ENCODE results near the gene ARL16.

The ARL16 gene

DNA sequence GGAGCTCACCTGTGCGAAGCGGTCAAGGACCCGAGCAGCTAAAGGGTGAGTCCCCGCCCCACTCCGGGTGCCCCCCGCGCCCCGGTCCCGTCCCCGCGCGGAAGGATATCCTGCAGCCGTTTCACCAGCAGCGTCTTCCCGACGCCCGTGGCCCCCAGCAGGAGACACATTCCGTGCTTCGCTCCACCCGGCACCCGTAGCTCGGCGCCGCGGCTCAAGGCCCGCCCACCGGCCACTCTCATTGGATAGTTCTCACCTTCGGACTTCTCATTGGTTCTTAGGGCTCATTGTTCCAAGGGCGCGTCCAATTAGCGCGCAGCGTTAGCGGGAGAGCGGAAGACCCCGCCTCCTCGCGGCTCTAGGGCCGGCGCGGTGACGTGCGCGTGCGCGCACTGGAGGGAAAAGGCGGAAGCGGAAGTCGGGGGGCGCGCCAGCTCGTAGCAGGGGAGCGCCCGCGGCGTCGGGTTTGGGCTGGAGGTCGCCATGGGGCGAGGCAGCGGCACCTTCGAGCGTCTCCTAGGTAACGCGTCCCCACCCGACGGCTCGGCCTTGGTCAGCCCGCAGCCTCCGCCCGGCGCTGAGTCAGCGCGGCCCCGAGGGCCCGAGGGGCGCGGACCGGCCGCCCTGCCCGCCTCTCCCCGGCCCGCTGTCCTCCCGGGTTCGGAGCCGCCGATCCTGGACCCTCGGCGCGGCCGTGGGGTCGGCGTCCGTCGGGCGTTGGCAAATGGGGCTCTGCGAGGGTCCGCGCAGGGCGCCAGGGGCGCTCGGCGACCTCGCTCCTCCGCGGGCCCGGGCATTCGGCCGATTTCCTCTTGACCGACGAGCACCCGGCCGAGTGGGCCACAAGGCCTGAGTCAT, at the start of gene ARL16, which contains the start of gene HGS:
Gene ARL16 (minus strand): TSS at position 214 of the 858 bp plus-strand sequence. CDS start 44 bp downstream, at position 170.
Gene HGS (plus strand): TSS at position 428 of the 858 bp plus-strand sequence. CDS start 56 bp downstream, at position 484.
- H3K9ac ChIP-seq, result peak within 1 kb of the TSS; percentile 99
- peaks cover 59% of the 10 kb centered on the region for H4K20me1 ChIP-seq
- no peaks in the 10 kb centered on the region for H3K27me3 ChIP-seq
- peak within 1 kb of the TSS; percentile 97 for H3K4me2 ChIP-seq
- H3K4me3 ChIP-seq, result peak within 1 kb of the TSS; percentile 96
- no peak for TF ChIP-seq Cebpa-rat (IDR thresholded peaks at IDR 0.05)
- peaks cover 63% of the 10 kb centered on the region for H3K36me3 ChIP-seq
- H3K4me1 ChIP-seq, result peaks cover 56% of the 10 kb centered on the region
- no peaks in the 10 kb centered on the region for H3K9me3 ChIP-seq
- peak within 1 kb of the TSS; percentile 95 for H3K27ac ChIP-seq

DNA sequence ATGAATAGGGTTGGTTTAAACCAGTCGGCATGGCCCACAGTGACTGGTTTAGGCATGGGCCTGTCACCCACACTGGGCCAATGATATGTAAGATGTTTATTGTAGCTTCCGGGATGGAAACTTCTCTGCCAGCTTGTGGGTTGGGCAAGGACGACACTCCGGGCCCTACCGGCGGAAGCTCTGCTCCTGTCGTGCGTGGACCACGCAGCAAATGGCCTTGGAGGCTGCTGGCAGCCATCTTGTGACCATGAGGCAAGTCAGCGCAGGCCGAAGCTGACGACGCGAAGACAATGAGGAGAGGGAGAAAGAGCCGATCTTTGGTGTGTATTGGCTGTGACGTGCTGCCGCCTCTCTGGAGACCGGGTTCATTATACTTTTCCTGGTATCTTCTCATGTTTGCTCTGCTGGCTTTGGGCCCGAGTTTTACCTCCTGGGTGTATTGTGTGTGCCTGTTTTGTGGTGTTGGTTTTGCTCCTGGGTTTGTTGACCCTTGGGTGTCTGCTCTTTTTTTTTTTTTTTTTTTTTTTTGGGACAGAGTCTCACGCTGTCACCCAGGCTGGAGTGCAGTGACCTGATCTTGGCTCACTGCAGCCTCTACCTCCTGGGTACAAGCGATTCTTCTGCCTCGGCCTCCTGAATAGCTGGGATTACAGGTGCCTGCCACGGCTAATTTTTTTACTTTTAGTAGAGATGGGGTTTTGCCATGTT, 43.9 kb upstream of the ARL16 start:
- Histone ChIP-seq H3K36me3 (no peaks in the 10 kb centered on the region), H3K4me1 (peaks cover 48% of the 10 kb centered on the region), H3K27ac (no peak overlapping the region), H4K20me1 (no peaks in the 10 kb centered on the region), H3K4me2 (no peak overlapping the region), H3K9ac (no peak overlapping the region), H3K4me3 (no peak overlapping the region), H3K27me3 (no peaks in the 10 kb centered on the region), H3K9me3 (no peaks in the 10 kb centered on the region)
- no peak for TF ChIP-seq Cebpa-rat (IDR thresholded peaks at IDR 0.05)

DNA sequence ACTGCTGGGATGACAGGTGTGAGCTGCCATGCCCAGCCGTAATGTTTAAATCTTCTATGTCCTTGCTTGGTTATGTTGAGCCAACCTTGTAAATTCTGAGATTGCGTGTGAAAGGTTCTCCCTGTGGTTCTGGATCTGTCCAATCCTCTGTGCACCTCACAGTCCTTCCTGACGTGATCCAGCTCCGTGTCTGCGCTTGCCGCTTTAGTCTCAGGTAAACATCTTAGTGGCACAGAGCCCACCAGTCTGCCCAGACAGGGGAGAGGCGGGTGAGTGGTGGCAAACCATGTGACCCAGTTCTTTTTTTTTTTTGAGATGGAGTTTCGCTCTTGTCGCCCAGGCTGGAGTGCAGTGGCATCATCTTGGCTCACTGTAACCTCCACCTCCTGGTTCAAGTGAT, 42.4 kb upstream of the ARL16 start:
- H3K36me3 ChIP-seq, result no peaks in the 10 kb centered on the region
- 0 out of 2 replicates have a peak, but pooled peaks cover under 1% of the 10 kb centered on the region for H4K20me1 ChIP-seq
- H3K27ac ChIP-seq, result no peak overlapping the region
- H3K4me3 ChIP-seq, result no peak overlapping the region
- H3K4me1 ChIP-seq, result peaks cover 48% of the 10 kb centered on the region
- no peak for TF ChIP-seq Cebpa-rat (IDR thresholded peaks at IDR 0.05)
- H3K27me3 ChIP-seq, result no peaks in the 10 kb centered on the region
- H3K4me2 ChIP-seq, result no peak overlapping the region
- no peaks in the 10 kb centered on the region for H3K9me3 ChIP-seq
- H3K9ac ChIP-seq, result no peak overlapping the region

- no peak for TF ChIP-seq Cebpa-rat (IDR thresholded peaks at IDR 0.05)
- Histone ChIP-seq H4K20me1 (0 out of 2 replicates have a peak, but pooled peaks cover 6% of the 10 kb centered on the region), H3K27ac (no peak overlapping the region), H3K27me3 (no peaks in the 10 kb centered on the region), H3K9me3 (no peaks in the 10 kb centered on the region), H3K4me3 (no peak overlapping the region), H3K36me3 (no peaks in the 10 kb centered on the region), H3K9ac (no peak overlapping the region), H3K4me1 (peaks cover 48% of the 10 kb centered on the region), H3K4me2 (no peak overlapping the region)
Observed at GRCh38 chr17:81725439-81725838, 41.8 kb upstream of the ARL16 start.

DNA sequence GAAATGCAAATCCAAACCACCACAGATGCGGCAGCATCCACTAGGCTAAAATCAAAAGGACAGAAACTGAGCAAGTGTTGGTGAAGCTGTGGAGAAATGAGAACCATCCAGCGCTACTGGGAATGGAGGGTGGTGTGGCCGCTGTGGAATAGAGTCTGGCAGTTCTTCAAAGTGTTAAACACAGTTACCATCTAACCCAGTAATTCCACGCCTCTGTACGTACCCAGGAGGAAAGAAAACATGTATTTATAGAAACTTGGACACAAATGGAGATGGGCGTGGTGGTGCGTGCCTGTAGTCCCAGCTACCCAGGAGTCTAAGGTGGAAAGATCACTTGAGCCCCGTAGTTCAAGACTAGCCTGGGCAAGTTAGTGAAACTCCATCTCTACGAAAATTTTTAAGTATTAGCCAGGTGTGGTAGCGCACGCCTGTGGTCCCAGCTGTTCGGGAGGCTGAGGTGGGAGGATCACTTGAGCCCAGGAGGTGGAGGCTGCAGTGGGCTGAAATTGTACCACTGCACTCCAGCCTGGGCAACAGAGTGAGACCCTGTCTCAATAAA, 40.1 kb upstream of the ARL16 start:
- H3K9ac ChIP-seq, result no peak overlapping the region
- H3K36me3 ChIP-seq, result peaks cover 14% of the 10 kb centered on the region
- H3K4me1 ChIP-seq, result peaks cover 49% of the 10 kb centered on the region
- no peak overlapping the region for H3K27ac ChIP-seq
- TF ChIP-seq Cebpa-rat (IDR thresholded peaks at IDR 0.05), result no peak
- peak overlapping the region; percentile 77 for H3K4me2 ChIP-seq
- H3K27me3 ChIP-seq, result no peaks in the 10 kb centered on the region
- H4K20me1 ChIP-seq, result 0 out of 2 replicates have a peak, but pooled peaks cover 6% of the 10 kb centered on the region
- H3K4me3 ChIP-seq, result no peak overlapping the region
- H3K9me3 ChIP-seq, result no peaks in the 10 kb centered on the region

GRCh38 chr17:81722184-81723120, 38.9 kb upstream of the ARL16 start:
- peaks cover 49% of the 10 kb centered on the region for H3K4me1 ChIP-seq
- 0 out of 2 replicates have a peak, but pooled peaks cover 6% of the 10 kb centered on the region for H4K20me1 ChIP-seq
- no peak overlapping the region for H3K9ac ChIP-seq
- no peak overlapping the region for H3K4me3 ChIP-seq
- no peaks in the 10 kb centered on the region for H3K27me3 ChIP-seq
- H3K9me3 ChIP-seq, result no peaks in the 10 kb centered on the region
- peak overlapping the region; percentile 77 for H3K4me2 ChIP-seq
- no peak overlapping the region for H3K27ac ChIP-seq
- no peak for TF ChIP-seq Cebpa-rat (IDR thresholded peaks at IDR 0.05)
- H3K36me3 ChIP-seq, result peaks cover 26% of the 10 kb centered on the region

- Histone ChIP-seq H3K4me2 (peak overlapping the region; percentile 77), H3K36me3 (peaks cover 42% of the 10 kb centered on the region), H3K9ac (peak overlapping the region; percentile 58), H3K27ac (peak overlapping the region; percentile 62), H3K9me3 (no peaks in the 10 kb centered on the region), H3K27me3 (no peaks in the 10 kb centered on the region), H3K4me3 (no peak overlapping the region), H3K4me1 (peaks cover 58% of the 10 kb centered on the region), H4K20me1 (0 out of 2 replicates have a peak, but pooled peaks cover 6% of the 10 kb centered on the region)
- TF ChIP-seq Cebpa-rat (IDR thresholded peaks at IDR 0.05), result no peak
Observed at GRCh38 chr17:81720267-81721071, 36.9 kb upstream of the ARL16 start.

Measured in BLaER1 (cell line).